PFSK-1 (cell line): ENCODE results near the gene MARCHF4.

ENCODE experiments used
- FOXP2 ChIP-seq: optimal IDR thresholded peaks from 2 replicates; pipeline ENCODE3; 2011; ENCODE audit warnings: borderline replicate concordance, control low read depth, inconsistent platforms; ENCODE audit not compliant: insufficient read depth; ENCODE audit errors: extremely low read length, extremely low read depth
- POLR2AphosphoS5 ChIP-seq: IDR thresholded peaks from 2 replicates; pipeline ENCODE4 v1.6.1; 2012; ENCODE audit warnings: low read depth, mild to moderate bottlenecking, control low read depth, low read length, moderate library complexity
- SIN3A ChIP-seq: IDR thresholded peaks from 2 replicates; pipeline ENCODE4 v1.6.1; 2012; ENCODE audit warnings: mild to moderate bottlenecking, low read length, moderate library complexity, borderline replicate concordance; ENCODE audit not compliant: insufficient read depth
- TAF1 ChIP-seq: IDR thresholded peaks from 2 replicates; pipeline ENCODE4 v1.6.1; 2012; ENCODE audit warnings: low read length, control low read depth, borderline replicate concordance; ENCODE audit not compliant: insufficient read depth
- TF ChIP-seq, protein P1 (sequence below), 2 experiments: IDR thresholded peaks; 2 replicates each; pipeline versions ENCODE4 v1.6.1 to v1.8.0; 2011 to 2012; ENCODE audit warnings: low read depth in 2 of 2, low read length in 2 of 2, control low read depth in 1 of 2, inconsistent platforms in 1 of 2, mild to moderate bottlenecking in 1 of 2, moderate library complexity in 1 of 2; ENCODE audit not compliant: insufficient read depth in 1 of 2

The MARCHF4 gene

GRCh38 chr2:216392945-216393840 lies 20.9 kb upstream of the MARCHF4 start:
- TF ChIP-seq POLR2AphosphoS5: no peak
- TF ChIP-seq FOXP2: no peak
- TF ChIP-seq, protein P1, sequence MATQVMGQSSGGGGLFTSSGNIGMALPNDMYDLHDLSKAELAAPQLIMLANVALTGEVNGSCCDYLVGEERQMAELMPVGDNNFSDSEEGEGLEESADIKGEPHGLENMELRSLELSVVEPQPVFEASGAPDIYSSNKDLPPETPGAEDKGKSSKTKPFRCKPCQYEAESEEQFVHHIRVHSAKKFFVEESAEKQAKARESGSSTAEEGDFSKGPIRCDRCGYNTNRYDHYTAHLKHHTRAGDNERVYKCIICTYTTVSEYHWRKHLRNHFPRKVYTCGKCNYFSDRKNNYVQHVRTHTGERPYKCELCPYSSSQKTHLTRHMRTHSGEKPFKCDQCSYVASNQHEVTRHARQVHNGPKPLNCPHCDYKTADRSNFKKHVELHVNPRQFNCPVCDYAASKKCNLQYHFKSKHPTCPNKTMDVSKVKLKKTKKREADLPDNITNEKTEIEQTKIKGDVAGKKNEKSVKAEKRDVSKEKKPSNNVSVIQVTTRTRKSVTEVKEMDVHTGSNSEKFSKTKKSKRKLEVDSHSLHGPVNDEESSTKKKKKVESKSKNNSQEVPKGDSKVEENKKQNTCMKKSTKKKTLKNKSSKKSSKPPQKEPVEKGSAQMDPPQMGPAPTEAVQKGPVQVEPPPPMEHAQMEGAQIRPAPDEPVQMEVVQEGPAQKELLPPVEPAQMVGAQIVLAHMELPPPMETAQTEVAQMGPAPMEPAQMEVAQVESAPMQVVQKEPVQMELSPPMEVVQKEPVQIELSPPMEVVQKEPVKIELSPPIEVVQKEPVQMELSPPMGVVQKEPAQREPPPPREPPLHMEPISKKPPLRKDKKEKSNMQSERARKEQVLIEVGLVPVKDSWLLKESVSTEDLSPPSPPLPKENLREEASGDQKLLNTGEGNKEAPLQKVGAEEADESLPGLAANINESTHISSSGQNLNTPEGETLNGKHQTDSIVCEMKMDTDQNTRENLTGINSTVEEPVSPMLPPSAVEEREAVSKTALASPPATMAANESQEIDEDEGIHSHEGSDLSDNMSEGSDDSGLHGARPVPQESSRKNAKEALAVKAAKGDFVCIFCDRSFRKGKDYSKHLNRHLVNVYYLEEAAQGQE (IDR thresholded peaks at IDR 0.05; ENCODE audit: insufficient read depth in 1 of 2, low read depth in 2 of 2, low read length in 2 of 2): no peak
- TF ChIP-seq SIN3A: no peak
- TF ChIP-seq TAF1: no peak

DNA sequence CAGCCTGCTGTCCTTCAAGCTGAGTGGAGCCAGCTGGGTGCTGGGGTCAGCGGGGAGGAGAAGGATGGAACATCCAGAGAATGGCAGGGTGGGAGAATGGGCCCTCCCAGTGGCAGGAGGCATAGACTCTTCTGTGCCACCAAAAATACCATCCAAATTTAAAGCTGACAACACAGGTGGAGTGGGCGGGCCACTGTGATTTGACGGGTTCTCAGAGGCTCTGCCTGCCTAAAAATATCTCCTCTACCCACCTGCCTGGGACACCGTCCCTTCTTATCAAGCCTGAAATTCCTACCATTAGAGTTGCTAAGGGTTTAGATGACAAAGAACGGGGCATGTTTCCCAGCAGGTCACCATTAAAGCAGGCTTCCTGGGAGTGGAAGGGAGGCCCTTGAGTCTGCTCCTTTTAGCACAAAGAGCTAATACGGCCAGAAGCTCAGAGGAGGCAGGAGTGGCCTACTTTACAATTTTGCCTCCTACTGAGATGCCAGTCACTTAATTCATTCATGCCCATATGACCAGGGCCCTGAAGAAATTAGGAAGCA lies 19.8 kb upstream of the MARCHF4 start:
- no peak for TF ChIP-seq SIN3A
- TF ChIP-seq, protein P1 (IDR thresholded peaks at IDR 0.05; ENCODE audit: insufficient read depth in 1 of 2, low read depth in 2 of 2, low read length in 2 of 2): no peak
- TF ChIP-seq POLR2AphosphoS5: no peak
- TF ChIP-seq FOXP2: no peak
- TF ChIP-seq TAF1: no peak

DNA sequence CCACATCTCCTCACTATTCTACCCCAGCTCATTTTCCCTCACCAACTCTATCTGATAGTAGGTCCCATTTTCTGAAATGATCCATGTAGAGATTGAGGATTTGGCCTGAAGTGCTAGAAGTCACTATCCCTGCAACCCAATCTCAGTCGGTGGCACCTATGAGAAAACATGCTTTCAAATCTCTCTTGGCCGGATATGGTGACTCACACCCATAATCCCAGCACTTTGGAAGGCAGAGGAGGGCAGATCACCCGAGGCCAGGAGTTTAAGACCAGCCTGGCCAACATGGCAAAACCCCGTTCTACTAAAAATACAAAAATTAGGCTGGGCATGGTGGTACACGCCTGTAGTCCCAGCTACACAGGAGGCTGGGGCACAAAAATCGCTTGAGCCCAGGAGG lies 19.1 kb upstream of the MARCHF4 start:
- no peak for TF ChIP-seq TAF1

DNA sequence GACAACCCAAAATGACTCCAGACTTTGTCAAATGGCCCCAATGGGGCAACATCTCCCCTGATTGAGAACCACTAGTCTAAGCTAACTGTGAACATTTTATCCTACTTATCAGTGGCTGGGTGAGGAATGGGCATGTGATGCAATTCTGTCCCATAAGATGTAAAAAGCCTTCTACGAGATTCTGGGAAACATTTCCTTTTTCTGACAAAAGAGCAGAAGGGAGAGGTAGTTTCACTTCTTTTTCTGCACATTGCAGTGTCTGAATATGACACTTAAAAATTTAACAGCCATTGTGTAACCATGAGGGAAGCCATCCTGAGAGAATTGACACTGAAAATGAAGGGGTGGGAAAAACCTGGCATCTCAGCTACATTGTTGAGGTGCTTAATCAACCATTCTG lies 17.3 kb upstream of the MARCHF4 start:
- TF ChIP-seq POLR2AphosphoS5 (no peak), TAF1 (no peak), SIN3A (no peak), FOXP2 (no peak)
- TF ChIP-seq, protein P1 (IDR thresholded peaks at IDR 0.05; ENCODE audit: insufficient read depth in 1 of 2, low read depth in 2 of 2, low read length in 2 of 2): no peak

- TF ChIP-seq POLR2AphosphoS5: no peak
- no peak for TF ChIP-seq SIN3A
- TF ChIP-seq FOXP2: no peak
- TF ChIP-seq TAF1: no peak
- TF ChIP-seq, protein P1 (IDR thresholded peaks at IDR 0.05; ENCODE audit: insufficient read depth in 1 of 2, low read depth in 2 of 2, low read length in 2 of 2): no peak
Observed at GRCh38 chr2:216388046-216388884, 16.0 kb upstream of the MARCHF4 start.
